Testis (tissue), 2 donors: Measurements from ENCODE around the gene SORL1-AS1.

Experiments
- DNase-seq: peaks from one replicate; pipeline ENCODE4 v3.0.0-alpha.2; 2019
- H3K27ac ChIP-seq, 2 donors: fragments of 200-600 bp; sonication (generic); one replicate each; pipeline ENCODE4 v1.5.1; 2019
- H3K27me3 ChIP-seq: fragments of 200-600 bp; sonication (generic); one replicate; pipeline ENCODE4 v1.5.1; 2019
- H3K36me3 ChIP-seq: fragments of 200-600 bp; sonication (generic); one replicate; pipeline ENCODE4 v1.5.1; 2017; ENCODE audit warnings: low read depth; ENCODE audit errors: missing control alignments
- H3K4me1 ChIP-seq: fragments of 200-600 bp; sonication (generic); one replicate; pipeline ENCODE4 v1.5.1; 2019
- H3K4me3 ChIP-seq, 2 donors: fragments of 200-600 bp; sonication (generic); one replicate each; pipeline ENCODE4 v1.5.1; 2017 to 2019
- H3K9me3 ChIP-seq: fragments of 200-600 bp; sonication (generic); one replicate; pipeline ENCODE4 v1.5.1; 2017
- CTCF ChIP-seq, 3 experiments: fragments of 450-650 bp in 2 of 3; fragments of 200-600 bp in 1 of 3; sonication (generic) in 1 of 3; IDR thresholded peaks; one replicate each; pipeline ENCODE4 v1.5.1; 2016 to 2019; ENCODE audit warnings: antibody characterized with exemption in 3 of 3, mild to moderate bottlenecking in 2 of 3, moderate library complexity in 1 of 3
- POLR2A ChIP-seq: fragments of 450-650 bp; IDR thresholded peaks from one replicate; pipeline ENCODE4 v1.6.1; 2017; ENCODE audit warnings: antibody characterized with exemption, mild to moderate bottlenecking, moderate library complexity
- WGBS, 2 donors: methylation state at CpG; one replicate each; pipeline ENCODE4 v1.1.5; 2018; 5-methylcytosine and 5-hydroxymethylcytosine counted together
- intact Hi-C: fragments of 100-400 bp; cut with DNase I; formaldehyde crosslinking; loops from one replicate; pipeline ENCODE4 v1.15.1; 2023; ENCODE audit warnings: low total_unique reads

SORL1-AS1 gene

GRCh38 chr11:121456816-121457431 is 4.2 kb upstream of the SORL1-AS1 start:
- Histone ChIP-seq H3K36me3 (no peaks in the 10 kb centered on the region), H3K9me3 (no peaks in the 10 kb centered on the region), H3K4me1 (no peaks in the 10 kb centered on the region), H3K27ac (peak overlapping the region in 1 of 2 donors; percentile 23), H3K27me3 (no peaks in the 10 kb centered on the region), H3K4me3 (no peak overlapping the region)
- DNase-seq = no peak
- 62 to 68% methylated on average over 11 of the region's 11 CpGs for WGBS, 2 donors
- no peak for TF ChIP-seq CTCF (IDR thresholded peaks at IDR 0.05)
- TF ChIP-seq POLR2A = no peak
- intact Hi-C loops = no loop called here

- no peak for DNase-seq
- Histone ChIP-seq H3K36me3 (no peaks in the 10 kb centered on the region), H3K27ac (peak overlapping the region in 1 of 2 donors; percentile 23), H3K27me3 (no peaks in the 10 kb centered on the region), H3K4me1 (peaks cover 3% of the 10 kb centered on the region), H3K9me3 (no peaks in the 10 kb centered on the region), H3K4me3 (no peak overlapping the region)
- intact Hi-C loops = no loop called here
- 77 to 89% methylated on average over 2 of the region's 2 CpGs for WGBS, 2 donors
- TF ChIP-seq CTCF (IDR thresholded peaks at IDR 0.05) = no peak
- TF ChIP-seq POLR2A = no peak
These were observed 3.4 kb upstream of the SORL1-AS1 start for GRCh38 chr11:121456151-121456550.

- intact Hi-C loops = no loop called here
These were observed 2.3 kb upstream of the SORL1-AS1 start for GRCh38 chr11:121455115-121455514.

GRCh38 chr11:121453589-121454299 is 977 bp upstream of the SORL1-AS1 start:
- DNase-seq = no peak
- intact Hi-C loops = no loop called here
- Histone ChIP-seq H3K27me3 (no peaks in the 10 kb centered on the region), H3K9me3 (no peaks in the 10 kb centered on the region), H3K4me1 (peaks cover 5% of the 10 kb centered on the region), H3K36me3 (no peaks in the 10 kb centered on the region), H3K27ac (peak overlapping the region in 1 of 2 donors; percentile 20), H3K4me3 (no peak overlapping the region)
- no peak for TF ChIP-seq POLR2A
- 55 to 69% methylated on average over 6 of the region's 6 CpGs for WGBS, 2 donors

More at GRCh38 chr11:121455115-121455514, 2.3 kb upstream of the SORL1-AS1 start:
- H3K4me1 ChIP-seq = peaks cover 5% of the 10 kb centered on the region
- no peaks in the 10 kb centered on the region for H3K9me3 ChIP-seq
- DNase-seq = no peak
- 88 to 91% methylated on average over 3 of the region's 3 CpGs for WGBS, 2 donors
- no peaks in the 10 kb centered on the region for H3K27me3 ChIP-seq
- no peak for TF ChIP-seq CTCF (IDR thresholded peaks at IDR 0.05)
- no peak for TF ChIP-seq POLR2A
- H3K27ac ChIP-seq = no peak overlapping the region
- H3K36me3 ChIP-seq = no peaks in the 10 kb centered on the region
- no peak overlapping the region for H3K4me3 ChIP-seq

GRCh38 chr11:121451986-121452608 is 670 bp downstream of the SORL1-AS1 start, which contains the start of gene SORL1:
SORL1 (plus strand) TSS chr11:121452314; CDS start chr11:121452332, 18 bp downstream.
- TF ChIP-seq POLR2A (no peak), CTCF (IDR thresholded peaks at IDR 0.05) (peak; percentile 38 to 83 (median 48))
- Histone ChIP-seq H3K4me1 (peaks cover 5% of the 10 kb centered on the region), H3K36me3 (no peaks in the 10 kb centered on the region), H3K27me3 (no peaks in the 10 kb centered on the region), H3K9me3 (no peaks in the 10 kb centered on the region), H3K4me3 (peak within 1 kb of the TSS; percentile 79 to 81), H3K27ac (peak within 1 kb of the TSS; percentile 63 to 78)
- peak; percentile 89 for DNase-seq
- intact Hi-C loops = no loop called here
- WGBS, 2 donors = 0 to 1% methylated on average over 19 to 28 of the region's 89 CpGs
